GM10248 (cell line): Measurements from ENCODE around the gene SPATA31C2.

Source experiments
- CTCF ChIA-PET: fragments of 300-600 bp; sonication (Branson Sonifier 250); formaldehyde crosslinking; extraction: SDS; loops from one replicate; lab custom pipeline; 2021; ENCODE audit warnings: antibody characterized with exemption; lab: Yijun Ruan, JAX
- POLR2A ChIA-PET: fragments of 350-650 bp; sonication (Branson Sonifier 250); formaldehyde crosslinking; extraction: SDS; loops from one replicate; lab custom pipeline; 2020; ENCODE audit warnings: antibody characterized with exemption; lab: Yijun Ruan, JAX
- DNase-seq: peaks from one replicate; pipeline ENCODE4 v3.0.0; 2012; ENCODE audit errors: extremely low spot score
- TF ChIP-seq, protein P1 (sequence below): IDR thresholded peaks from 2 replicates; pipeline ENCODE4 v1.5.1; 2012; ENCODE audit warnings: mild to moderate bottlenecking, low read depth; ENCODE audit errors: extremely low read depth, missing control alignments, control extremely low read depth

Gene SPATA31C2

DNA sequence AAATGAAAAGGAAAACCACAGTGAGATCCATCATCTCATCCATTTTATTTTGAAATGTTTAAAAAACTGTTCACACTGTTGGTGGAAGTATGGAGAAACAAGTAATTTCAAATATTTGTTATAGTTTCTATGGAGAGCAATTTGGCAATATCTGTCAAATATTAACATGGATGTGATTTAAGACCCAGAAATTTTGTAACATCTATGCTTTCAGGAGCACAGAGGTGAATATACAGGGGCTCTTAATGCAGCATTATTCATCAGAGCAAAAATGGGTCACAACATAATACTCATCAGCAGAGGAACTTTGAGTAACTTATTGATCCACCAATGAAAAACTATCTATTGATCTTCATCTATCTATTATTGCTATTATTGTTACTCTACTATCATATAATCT is 31.4 kb upstream of the SPATA31C2 start:
- ChIA-PET CTCF (no interaction called here), POLR2A (no interaction called here)
- TF ChIP-seq, protein P1, sequence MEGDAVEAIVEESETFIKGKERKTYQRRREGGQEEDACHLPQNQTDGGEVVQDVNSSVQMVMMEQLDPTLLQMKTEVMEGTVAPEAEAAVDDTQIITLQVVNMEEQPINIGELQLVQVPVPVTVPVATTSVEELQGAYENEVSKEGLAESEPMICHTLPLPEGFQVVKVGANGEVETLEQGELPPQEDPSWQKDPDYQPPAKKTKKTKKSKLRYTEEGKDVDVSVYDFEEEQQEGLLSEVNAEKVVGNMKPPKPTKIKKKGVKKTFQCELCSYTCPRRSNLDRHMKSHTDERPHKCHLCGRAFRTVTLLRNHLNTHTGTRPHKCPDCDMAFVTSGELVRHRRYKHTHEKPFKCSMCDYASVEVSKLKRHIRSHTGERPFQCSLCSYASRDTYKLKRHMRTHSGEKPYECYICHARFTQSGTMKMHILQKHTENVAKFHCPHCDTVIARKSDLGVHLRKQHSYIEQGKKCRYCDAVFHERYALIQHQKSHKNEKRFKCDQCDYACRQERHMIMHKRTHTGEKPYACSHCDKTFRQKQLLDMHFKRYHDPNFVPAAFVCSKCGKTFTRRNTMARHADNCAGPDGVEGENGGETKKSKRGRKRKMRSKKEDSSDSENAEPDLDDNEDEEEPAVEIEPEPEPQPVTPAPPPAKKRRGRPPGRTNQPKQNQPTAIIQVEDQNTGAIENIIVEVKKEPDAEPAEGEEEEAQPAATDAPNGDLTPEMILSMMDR: no peak
- no peak for DNase-seq

DNA sequence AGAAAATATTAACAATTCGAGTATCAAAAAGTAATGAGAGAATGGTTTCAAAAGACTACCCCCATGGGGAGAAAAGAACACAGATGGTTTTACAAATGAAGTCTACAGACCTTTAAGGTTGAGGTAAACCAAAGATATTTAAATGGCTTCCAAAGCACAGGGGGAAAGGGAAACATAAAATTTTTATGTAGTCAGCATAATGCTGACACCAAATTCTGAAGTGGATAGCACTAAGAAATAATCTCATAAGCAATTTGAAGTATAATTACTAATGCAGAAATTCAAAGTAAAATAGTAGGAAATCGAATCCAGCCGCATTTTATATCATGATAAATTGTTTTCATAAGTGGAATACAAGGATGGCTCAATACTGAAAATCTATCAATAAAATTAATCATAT is 30.3 kb upstream of the SPATA31C2 start:
- POLR2A ChIA-PET: no interaction called here
- DNase-seq: no peak
- TF ChIP-seq, protein P1: no peak
- CTCF ChIA-PET: no interaction called here

DNA sequence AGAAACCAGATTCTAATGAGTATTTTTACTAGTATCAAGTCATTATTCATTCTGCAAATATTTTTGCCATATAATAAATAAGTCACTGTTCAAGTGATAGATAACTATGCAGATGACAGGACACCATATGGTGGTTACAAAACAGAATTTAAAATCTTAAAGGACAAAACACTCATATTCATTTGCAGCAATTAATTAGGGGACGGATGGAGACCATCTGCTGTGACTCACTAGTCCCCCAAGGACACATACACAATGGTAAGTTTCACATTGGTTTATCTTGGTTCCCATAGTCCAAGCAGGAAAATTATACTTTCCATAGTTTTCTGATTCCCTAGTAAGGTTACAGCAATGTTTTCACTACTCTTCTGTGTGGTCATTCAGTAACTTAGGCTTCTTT is 28.4 kb upstream of the SPATA31C2 start:
- no peak for DNase-seq
- TF ChIP-seq, protein P1: no peak
- CTCF ChIA-PET: no interaction called here
- POLR2A ChIA-PET: no interaction called here

DNA sequence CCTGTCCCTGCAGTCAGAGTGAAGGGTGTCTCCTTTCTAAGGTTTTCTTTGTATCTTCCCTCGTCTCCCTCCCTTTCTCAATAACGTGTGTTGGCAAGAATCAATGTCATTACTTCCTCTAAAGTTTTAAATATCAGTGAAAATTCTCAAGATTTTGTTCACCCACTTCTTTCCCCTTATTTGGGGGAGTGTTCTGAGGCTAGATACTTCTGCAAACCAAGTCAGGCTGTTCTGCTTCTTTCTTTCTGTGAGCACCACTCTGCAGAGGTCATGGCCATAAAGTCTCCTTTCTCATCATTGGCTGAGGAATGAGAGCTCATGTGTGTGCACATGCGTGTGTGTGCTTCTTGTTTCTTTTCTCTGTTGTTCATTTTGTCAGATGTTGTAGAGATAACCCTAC is 26.6 kb upstream of the SPATA31C2 start:
- CTCF ChIA-PET: no interaction called here
- DNase-seq: no peak
- POLR2A ChIA-PET: no interaction called here
- TF ChIP-seq, protein P1: no peak

DNA sequence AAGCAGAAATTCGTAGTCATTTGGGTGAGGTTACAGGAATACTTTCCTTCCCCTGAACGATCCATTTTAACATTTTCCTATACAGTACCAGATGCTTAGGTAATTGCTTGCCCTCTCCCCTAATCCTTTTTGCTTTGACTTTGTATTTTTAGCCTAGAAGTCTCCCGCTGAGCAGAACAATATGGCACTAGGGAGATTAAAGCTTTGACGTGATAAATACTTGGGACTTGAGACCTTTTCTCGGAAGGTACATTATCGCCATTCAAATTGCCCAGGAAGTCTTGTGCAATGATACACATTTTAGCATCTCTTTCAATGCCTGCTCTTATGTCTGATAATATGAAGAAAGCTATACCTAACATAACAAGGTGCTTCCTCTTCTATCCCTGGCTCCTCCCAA is 22.9 kb upstream of the SPATA31C2 start:
- no peak for DNase-seq
- ChIA-PET POLR2A (no interaction called here), CTCF (no interaction called here)
- TF ChIP-seq, protein P1: no peak

DNA sequence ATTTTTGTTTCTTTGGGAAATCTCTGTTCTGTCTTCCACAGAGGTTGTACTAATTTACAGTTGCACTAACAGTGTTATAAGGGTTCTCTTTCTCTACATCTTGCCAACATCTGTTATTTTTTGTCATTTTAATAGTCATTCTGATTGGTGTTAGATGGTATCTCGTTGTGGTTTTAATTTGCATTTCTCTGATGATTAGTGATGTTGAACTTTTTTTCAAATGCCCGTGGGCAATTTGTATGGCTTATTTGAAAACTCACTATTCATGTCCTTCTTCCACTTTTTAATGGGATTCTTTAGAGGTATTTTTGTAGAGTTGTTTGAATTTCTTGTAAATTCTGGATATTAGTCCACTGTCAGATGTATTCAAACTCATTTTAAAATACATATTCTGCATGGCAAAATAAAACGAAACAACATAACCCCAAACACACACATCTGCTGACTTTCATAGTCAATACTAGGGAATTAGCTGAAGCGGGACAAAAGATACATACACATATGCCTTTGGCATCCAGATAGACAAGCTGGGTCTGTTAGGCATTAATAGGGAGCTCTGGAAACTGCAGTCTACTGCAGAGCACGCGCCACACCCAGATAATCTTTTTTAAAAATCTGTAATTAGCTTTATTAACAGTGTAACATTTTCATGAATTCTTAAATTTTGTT is 5.8 kb upstream of the SPATA31C2 start:
- DNase-seq: no peak
- TF ChIP-seq, protein P1: no peak
- CTCF ChIA-PET: no interaction called here
- POLR2A ChIA-PET: no interaction called here
